PFSK-1 (cell line): Measurements from ENCODE around the gene SYCP2.

ENCODE experiments used
- POLR2AphosphoS5 ChIP-seq: IDR thresholded peaks from 2 replicates; pipeline ENCODE4 v1.6.1; 2012; ENCODE audit warnings: low read depth, mild to moderate bottlenecking, control low read depth, low read length, moderate library complexity
- SIN3A ChIP-seq: IDR thresholded peaks from 2 replicates; pipeline ENCODE4 v1.6.1; 2012; ENCODE audit warnings: mild to moderate bottlenecking, low read length, moderate library complexity, borderline replicate concordance; ENCODE audit not compliant: insufficient read depth
- TAF1 ChIP-seq: IDR thresholded peaks from 2 replicates; pipeline ENCODE4 v1.6.1; 2012; ENCODE audit warnings: low read length, control low read depth, borderline replicate concordance; ENCODE audit not compliant: insufficient read depth
- TF ChIP-seq, protein P1 (sequence below), 2 experiments: IDR thresholded peaks; 2 replicates each; pipeline versions ENCODE4 v1.6.1 to v1.8.0; 2011 to 2012; ENCODE audit warnings: low read depth in 2 of 2, low read length in 2 of 2, control low read depth in 1 of 2, inconsistent platforms in 1 of 2, mild to moderate bottlenecking in 1 of 2, moderate library complexity in 1 of 2; ENCODE audit not compliant: insufficient read depth in 1 of 2

- no peak for TF ChIP-seq POLR2AphosphoS5
- no peak for TF ChIP-seq TAF1
- no peak for TF ChIP-seq SIN3A
- TF ChIP-seq, protein P1, sequence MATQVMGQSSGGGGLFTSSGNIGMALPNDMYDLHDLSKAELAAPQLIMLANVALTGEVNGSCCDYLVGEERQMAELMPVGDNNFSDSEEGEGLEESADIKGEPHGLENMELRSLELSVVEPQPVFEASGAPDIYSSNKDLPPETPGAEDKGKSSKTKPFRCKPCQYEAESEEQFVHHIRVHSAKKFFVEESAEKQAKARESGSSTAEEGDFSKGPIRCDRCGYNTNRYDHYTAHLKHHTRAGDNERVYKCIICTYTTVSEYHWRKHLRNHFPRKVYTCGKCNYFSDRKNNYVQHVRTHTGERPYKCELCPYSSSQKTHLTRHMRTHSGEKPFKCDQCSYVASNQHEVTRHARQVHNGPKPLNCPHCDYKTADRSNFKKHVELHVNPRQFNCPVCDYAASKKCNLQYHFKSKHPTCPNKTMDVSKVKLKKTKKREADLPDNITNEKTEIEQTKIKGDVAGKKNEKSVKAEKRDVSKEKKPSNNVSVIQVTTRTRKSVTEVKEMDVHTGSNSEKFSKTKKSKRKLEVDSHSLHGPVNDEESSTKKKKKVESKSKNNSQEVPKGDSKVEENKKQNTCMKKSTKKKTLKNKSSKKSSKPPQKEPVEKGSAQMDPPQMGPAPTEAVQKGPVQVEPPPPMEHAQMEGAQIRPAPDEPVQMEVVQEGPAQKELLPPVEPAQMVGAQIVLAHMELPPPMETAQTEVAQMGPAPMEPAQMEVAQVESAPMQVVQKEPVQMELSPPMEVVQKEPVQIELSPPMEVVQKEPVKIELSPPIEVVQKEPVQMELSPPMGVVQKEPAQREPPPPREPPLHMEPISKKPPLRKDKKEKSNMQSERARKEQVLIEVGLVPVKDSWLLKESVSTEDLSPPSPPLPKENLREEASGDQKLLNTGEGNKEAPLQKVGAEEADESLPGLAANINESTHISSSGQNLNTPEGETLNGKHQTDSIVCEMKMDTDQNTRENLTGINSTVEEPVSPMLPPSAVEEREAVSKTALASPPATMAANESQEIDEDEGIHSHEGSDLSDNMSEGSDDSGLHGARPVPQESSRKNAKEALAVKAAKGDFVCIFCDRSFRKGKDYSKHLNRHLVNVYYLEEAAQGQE (IDR thresholded peaks at IDR 0.05; ENCODE audit: insufficient read depth in 1 of 2, low read depth in 2 of 2, low read length in 2 of 2), result no peak
Observed at GRCh38 chr20:59825563-59825920, 107.9 kb downstream of the SYCP2 start.
